ENCODE results near the gene NID1.

The NID1 gene

DNA sequence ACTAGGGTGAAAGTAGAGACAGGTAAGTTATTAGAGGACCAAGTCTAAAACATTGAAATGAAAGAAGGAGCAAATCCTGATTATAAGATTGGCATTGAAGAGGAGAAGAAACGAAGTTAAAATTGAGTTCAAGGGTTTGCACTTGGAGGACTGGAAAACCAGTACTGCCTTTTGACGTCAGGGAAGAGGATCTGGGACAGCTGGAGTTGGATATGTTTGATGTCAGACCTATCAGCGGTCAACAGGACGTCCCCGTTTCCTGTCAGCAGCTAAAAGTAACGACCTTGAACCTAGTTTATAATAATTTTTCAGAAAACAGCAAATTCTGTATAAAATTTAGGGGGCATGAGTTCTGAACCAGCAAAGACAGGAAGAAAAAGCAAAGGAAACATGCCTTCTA, 1.2 kb upstream of the NID1 start:
- no peak for ATAC-seq

DNA sequence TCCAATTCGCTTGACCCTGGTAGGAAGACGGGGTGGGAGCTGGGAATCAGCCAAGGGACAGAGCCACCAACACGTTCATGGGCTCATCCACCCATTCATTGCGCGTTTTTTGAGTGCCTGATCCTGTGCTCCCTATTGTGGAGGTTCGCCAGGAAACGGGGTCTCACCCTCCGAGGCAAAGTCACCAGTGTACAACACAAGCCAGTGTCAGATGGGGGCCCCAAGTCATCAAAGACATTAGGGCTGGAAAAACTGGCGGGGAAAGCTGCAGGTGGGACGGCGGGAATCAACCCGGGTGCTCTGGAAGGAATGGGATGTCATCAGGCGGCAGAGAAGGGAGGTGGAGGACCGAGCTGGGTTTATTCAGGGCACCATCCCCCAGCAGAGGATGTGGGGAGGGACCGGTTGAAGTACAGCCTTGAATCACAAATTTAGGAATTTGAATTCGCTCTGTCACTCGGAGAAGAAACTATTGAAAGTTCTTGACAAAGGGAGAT, 667 bp upstream of the NID1 start:
- no peak for ATAC-seq

DNA sequence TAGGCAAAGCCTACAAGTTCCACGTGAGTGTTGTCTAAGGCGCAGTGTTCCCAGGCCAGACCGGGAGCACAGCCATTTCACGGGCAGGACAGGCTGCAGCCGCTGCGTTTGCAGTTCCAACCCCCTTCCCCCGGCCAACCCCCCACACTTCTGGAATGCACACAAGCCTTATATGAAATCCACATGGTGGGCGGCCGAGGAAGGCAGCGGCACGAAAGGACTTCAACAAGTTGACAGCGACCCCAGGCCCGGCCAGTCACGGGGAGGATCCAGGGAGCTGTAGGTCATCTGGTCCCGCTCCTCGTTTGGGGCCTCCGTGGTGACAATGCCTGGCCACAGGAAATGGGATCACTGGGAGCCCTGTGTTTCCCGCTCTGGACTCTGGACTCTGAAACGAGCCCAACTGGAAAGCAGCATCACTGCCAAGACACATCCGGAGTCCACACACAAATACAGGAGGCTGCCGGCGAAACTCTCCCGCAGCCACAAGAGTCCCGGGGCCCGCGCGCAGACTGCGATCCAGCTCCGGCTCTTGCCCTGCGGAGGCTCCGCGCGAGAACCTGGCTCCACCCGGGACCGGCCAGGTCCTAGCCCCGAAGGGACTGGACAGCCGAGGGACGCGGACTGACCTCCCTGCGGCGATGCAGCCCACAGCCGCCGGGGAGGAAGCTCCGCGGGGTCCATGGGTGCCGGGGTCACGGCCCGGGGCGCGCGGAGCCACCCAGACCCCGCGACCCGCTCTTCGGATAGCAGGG, 794 bp downstream of the NID1 start:
- no peak for ATAC-seq

DNA sequence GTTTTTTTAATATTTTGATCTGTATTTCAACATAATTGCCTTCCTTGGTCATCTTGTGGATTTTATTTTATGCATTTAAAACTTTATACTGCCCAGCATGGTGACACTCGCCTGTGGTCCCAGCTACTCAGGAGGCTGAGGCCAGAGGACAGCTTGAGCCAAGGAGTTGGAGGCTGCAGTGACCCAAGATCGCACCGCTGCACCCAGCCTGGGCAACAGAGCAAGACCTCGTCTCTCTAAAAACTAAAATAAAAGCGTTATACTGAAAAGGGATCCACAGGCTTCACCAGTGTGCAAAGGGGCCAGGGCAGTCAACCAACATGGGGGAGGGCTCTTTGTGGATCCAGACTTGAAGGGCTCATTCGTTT, 1.4 kb downstream of the NID1 start:
- ATAC-seq = no peak

DNA sequence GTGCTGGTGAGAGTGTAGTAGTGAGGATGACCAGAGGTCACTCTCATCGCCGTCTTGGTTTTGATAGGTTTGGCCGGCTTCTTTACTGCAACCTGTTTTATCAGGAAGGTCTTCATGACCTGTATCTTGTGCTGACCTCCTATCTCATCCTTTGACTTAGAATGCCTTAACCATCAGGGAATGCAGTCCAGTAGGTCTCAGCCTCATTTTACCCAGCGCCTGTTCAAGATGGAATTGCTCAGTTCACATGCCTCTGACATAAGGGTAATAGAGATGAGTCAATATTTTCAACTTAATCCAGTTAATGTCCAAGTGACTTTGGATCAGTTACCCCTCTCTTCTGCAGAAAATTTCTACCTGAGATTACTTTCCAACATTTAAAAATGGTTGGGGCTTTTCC, 4.6 kb downstream of the NID1 start:
- ATAC-seq = no peak

DNA sequence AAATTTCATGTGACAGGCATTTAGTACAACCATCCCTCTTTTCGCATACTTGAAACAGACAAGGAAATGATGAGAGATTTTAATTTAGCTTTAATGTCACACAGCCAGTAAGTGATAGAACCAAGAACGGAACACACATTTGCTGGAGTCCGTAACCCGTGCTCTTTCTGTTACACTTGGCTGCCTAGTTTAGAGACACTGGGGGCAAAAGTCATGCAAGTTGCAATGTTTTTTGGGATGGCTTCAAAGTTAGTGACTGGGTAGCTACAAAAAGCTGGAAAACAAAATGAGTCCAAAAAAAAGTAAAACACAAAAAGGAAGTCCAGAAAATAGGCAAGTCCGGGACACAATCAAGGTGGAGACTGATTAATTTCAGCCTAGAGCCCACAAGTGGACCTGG, 5.9 kb downstream of the NID1 start:
- ATAC-seq = no peak

DNA sequence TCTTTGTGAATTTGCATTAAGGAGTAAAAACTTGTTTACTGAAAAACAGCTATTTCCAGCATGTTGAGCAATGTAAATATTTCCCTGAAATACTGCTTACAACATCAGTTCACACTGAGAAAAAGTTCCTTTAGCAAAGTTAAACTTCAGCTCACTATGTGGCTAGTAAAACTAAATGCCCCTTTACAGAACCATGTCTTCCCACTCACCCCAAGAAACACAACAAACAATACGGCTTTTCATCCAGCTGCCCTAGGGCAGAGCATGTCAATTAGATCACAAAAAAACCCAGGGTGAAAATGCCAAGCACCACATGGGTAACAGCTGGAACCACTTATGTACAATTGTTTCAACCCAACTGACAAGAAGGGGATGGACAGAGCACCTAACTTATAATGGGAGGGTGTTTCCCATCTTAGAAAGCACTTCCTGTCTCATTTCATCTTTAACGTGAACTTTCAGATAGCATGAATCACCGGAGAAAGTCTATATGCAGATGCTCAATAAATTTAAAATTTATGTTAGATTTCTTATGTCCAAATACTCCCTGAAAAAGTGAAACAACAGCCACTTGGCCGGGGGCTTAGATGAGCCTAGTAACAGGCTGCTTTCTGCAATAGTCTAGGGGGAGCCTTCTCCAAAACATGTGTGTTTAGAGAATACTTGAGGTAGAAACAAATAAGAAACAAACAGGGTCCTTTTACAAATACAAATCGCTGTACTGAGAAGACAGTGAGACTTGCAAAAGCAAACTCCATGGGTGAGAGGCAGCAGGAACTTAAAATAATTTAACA, 6.6 kb downstream of the NID1 start:
- no peak for ATAC-seq

DNA sequence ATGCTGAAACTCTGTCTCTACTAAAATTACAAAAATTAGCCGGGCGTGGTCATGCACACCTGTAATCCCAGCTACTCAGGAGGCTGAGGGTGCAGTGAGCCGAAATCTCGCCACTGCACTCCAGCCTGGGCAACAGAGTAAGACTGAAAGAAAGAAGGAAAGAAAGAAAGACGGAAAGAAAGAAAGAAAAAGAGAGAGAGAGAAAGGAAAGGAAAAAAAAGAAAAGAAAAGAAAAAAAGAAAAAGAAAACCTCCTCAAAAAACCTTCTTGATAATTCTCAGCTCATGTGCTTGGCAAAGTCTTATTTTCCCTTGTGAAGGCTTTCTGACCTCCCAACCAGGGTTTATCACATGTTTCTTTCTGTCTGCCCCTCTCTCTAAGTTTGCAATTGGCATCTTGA, 7.3 kb downstream of the NID1 start:
- no peak for ATAC-seq

DNA sequence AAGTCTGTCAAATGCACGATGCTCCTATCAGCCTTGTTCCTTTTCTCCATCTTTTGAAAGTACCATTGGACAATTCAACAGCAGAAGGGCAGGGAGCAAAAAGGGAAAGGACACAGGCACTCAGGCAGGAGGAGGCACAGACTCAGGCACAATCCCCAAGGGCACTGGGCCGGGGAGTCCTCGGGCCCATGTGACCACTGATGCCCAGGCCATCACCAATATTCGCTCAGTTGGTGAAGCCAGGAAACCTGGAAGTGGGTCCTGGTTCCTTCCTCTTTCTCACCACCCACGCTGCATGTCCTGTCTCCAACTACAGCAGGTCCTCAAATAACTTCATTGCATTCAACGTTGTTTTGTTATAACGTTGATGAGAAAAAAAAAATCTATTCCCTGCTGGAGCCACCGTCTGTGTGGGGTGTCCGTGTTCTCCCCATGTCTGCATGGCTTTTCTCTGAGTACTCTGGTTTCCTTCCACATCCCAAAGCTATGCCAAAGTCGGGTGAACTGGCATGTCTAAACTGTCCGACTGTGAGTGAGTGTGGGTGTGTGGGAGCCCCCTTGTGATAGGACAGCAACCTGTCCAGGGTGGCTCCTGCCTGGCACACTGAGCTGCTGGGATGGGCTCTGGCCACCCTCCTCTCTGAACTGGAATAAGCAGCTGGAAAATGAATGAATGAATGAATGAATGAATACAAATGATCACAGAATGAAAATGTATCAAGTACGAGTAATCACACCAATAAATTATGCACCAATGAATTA, 12.5 kb downstream of the NID1 start:
- ATAC-seq = no peak

DNA sequence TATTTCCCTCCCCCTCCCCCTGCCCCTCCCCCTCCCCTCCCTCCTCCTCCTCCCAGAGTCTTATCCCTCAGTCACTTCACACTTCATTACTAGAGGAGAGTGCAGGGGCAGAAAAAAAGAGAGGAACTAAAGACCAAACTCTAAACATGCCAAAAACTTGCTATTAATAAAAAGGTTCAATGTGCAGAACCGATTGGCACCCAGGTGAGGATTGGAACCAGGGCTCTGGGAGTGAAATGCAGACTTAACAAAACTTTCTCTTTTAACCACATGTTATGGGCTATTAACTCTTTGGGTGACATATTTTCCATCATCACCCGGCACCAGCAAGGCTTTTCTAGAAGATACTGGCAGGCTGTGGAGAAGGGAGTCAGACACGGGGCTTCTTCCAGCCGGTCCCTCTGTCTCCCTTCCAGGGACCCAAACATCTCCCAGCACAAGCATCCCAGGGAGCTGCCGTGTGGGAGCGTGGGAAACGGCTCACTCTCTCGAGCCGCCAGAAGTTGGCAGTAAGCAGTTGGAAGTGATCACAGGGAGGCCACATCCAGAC, 13.6 kb downstream of the NID1 start:
- no peak for ATAC-seq

DNA sequence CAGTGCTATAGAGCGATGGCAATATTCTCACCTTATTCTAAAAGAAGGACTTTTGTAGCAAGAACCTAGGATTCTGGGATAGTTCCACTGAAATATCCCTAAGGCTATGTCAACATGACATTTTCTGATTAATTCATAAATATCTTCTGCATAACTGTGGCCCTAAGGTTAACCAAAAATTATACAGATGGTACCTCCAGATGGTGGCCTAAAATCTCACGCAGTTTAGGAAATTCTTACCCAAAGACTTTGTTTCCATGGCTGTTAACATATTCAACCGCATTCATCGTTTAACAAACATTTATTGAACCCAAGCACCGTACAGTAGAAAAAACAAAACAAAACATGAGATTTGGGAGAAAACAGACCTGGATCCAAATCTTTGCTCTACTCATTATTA, 19.1 kb downstream of the NID1 start:
- no peak for ATAC-seq

DNA sequence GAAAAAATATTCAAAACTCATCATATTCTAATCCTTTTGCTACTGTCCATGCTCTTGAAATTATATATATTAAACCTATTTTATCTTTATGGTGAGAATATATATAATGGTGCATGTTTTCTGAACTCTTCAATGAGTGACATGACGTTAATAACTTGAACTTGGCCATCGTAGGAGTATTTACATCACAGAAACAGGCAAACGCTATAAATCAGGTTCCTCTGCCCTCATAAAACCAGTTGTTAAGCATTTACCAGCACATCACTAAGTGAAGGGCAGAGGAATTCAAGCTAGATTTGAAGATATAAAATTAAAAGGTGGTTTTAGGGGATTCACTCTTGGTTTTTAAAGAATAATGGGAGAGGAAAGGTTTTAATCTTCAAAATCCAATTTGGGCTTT, 20.5 kb downstream of the NID1 start:
- no peak for ATAC-seq

DNA sequence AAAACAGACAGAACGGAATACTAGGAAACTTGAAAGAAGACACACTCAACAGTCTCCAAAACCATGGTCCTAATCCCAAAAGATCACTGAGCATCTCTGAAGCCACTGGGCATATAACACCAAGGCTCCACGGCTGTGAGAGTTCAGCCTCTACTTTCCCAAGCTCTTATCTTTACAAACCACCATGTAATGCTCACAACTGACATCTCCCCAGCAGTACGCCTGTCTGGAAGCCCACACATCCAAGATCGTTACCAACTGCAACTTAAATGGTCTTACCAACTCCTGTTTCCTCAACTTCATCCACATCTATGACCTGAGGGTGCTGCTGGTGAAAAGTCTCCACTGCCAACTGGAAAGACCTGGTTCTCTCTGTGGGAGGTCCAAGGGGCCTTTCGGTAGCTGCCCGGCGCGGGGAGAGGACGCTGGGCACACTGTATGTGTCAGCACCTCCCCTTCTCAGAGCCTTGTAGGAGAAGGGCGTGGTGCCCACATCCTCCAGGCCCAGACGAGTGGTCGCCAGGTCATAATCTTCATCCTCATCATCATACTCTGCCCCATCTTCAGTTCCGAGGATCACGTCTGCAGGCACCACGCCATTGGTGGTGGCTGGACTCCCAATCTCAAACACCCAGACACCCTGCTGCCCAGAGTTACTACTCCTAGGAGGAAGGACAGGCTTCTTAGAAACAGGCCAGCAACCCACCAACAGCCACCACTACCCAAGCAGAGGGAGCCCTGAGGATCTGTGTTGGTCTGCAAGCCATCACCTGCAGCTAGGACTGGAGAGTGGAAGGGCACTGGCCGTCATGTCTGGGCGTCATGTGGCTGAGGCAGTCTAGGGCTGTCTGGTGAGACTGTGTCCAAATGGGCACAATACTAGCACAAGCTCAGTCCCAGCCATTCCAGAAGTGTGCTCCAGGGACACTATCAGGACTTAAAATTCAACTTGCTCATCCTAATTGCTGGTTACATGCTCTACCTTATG, 23.0 kb downstream of the NID1 start:
- ATAC-seq = no peak

DNA sequence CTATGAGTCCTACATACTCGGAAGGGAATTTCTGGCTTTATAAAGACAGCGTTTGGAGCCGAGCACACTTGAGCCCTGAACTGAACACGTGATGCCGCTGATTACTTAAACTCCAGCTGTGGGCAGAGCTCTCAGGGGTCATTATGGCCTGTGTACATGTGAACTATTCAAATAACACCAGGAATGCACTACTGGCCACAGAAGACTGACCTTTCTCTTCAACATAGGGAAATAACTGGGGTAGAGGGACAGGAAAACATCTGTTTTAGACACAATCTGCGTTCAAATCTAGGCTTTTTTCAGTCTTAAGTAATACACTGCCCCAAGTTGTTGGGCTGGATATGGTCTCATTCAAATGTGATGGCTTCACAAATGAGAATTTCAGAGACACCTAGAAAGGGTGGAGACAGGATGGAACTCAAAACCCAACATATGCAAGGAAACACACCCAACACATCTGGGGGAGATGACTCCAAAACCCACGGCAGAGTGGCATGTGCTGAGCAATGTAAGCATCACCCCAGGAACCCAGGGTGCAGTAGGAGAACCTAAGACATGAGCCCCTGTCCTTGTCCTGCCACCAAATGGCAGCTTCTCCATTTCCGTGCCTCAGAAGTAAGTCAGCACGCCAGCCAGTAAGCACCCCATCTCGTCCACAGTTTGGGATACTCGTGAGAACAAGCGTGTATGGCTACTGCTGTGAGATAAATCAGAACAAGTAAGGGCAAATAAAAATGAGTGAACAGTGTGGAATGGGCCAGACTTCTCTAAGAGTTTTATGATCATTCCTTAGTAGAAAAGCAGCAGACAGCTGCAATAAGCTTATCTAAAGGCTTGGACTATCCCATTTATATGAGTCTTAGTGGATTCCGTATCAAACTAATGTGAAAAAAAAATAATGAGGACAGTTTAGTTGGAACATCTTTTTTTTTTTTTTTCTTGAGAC, 24.9 kb downstream of the NID1 start:
- ATAC-seq = no peak

DNA sequence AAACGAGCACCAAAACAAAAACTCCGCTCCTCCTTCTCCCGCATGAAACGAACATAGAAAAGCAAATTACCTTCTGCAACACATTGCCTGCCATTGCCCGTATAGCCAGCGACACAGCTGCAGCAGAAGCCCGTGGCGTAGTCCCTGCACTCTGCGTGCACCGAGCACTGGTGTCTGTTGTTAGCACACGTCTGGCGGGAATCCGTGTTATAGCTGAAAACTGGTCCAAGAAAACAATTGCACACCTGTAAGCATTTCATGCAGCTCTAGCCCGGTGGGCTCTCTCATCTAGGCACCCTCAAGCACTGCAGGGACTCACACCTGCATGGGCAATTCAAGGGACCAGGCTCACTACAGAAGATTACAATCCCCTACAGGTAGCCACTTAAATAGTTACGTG, 26.9 kb downstream of the NID1 start:
- ATAC-seq = no peak

DNA sequence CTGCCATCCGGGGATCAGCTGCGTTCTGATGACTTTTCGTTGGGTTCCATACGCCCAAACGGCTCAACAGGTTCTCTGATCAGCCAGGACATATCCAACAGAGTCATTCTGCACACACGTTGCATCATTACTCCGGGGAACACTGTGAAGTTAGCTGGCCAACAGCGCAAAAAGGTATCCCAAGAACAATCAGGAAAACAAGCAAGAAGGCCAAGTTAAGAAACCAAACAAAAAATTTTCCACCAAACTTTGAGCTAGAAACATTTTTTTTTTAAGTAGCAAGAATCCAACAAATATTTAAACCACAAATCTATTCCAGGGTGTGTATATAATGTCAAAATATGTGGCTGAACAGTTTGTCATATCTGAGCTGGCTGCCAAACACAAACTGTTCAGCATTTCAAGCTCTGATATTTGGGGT, 29.2 kb downstream of the NID1 start:
- no peak for ATAC-seq

DNA sequence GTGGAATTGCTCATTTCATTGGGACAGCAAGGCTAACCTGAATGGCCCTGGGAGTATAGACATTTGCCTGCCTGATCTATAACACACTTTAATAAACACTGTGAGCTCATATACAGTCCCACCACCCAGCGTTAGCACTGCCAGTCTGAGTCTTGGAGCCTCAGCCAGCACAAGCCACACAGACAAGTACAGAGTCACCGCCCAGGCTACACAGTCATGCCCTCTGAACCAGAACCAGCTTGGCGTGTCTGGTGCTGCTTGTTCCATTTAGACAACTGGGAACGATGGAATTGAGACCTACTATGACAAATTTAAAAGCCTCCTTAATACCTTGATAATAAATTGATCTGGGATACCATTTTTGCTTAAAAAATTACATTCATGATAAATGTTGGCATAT, 31.6 kb downstream of the NID1 start:
- no peak for ATAC-seq

DNA sequence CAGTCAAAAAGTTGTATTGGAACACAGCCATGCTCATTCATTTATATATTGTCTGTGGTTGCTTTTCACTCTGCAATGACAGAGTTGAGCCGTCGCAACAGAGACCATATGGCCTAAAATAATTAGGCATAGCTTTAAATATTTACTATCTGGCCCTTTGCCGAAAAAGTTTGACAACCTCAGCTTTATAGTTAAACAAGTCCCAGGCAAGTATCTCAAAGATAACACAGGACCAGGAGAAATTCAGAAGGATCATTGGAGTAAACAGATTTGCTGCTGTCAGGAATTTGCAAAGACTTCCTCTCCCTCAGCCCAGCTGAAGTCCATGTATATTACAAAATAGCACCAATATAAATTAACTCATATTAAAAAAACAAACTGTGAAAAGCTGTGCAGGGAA, 34.4 kb downstream of the NID1 start:
- no peak for ATAC-seq

DNA sequence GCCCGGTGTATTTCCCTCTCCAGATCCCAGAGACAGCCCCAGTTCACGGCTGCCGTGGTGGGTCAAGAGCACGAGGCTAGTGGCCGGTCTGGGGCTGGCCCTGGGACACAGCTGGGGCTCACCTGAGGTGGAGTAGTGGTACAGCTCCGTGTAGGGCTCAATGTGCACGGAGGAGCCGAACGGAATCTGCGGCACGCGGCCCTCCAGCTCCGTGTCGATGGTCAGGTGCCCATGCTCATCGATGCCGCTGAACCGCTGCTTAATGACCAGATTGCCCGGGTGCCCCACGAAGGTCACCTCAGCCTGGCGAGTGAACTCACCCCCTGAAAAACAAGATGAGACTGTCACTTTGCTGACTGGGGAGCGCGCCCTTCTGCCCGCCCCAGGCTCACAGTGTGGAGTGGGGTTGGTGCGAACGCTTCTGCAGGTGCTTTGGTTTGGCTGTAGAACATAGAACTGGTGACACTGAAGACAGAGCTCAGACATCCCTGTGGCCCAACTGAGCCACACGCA, 35.4 kb downstream of the NID1 start:
- ATAC-seq = no peak

DNA sequence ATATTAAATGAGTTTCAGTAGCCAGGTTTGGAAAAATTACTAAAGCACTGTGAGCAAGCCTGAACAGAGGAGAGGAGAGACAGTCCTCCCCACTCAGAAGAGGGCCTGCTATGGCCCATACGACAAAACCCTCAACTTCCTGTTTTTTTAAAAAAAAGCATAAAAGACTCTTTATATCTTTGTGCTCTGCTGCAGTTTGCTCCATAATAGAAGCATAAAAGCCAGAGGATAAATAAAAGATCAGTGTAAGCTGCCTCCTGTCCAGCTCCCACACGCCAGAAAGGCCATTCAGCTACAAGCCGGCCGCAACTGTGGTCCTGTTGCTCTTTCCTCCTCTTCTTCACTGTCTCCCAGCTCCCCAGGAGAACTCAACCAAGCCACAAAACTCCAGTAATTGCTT, 37.8 kb downstream of the NID1 start:
- ATAC-seq = no peak

DNA sequence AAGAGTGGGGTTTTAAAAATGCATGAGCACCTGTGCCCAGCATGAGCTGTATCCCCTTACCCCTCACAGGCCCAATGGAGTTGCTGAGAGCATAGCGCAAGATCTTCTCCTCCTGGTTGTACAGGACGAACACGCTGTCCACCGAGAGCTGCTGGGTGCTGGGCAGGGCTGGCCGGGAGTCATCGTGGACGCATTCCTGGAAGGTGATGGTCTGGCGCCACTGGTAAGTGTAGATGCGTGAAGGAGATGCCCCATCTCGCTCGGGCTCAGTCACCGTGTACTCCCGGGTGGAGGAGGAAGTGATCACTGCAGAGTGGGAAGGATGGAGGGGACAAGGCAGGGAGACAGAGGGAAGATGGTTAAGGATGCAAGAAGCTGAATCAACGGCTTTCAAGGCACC, 39.1 kb downstream of the NID1 start:
- ATAC-seq = no peak
